GM12891 (cell line): ENCODE results near the gene FUT8.
"Not testable (repeated sequence)": the region's sequence is repeated elsewhere in the genome, so short reads cannot be mapped to it uniquely, and the experiment has no call there.

ENCODE experiments used
- DNase-seq: peaks from one replicate; pipeline ENCODE4 v3.0.0; 2011; ENCODE audit warnings: low spot score; ENCODE audit not compliant: insufficient read length
- FAIRE-seq: peaks from 2 replicates; lab custom pipeline; 2011; peaks lifted over from hg19 to GRCh38; lab: Jason Lieb, UNC
- PAX5 ChIP-seq: IDR thresholded peaks from 2 replicates; pipeline ENCODE4 v1.6.1; 2011; ENCODE audit warnings: low read length, moderate library complexity, mild to moderate bottlenecking; ENCODE audit not compliant: insufficient read depth, severe bottlenecking
- POLR2A ChIP-seq: IDR thresholded peaks from 2 replicates; pipeline ENCODE4 v1.6.1; 2011; ENCODE audit warnings: low read depth, low read length, control low read depth
- POLR2AphosphoS5 ChIP-seq: IDR thresholded peaks from 2 replicates; pipeline ENCODE4 v1.6.1; 2011; ENCODE audit warnings: low read depth, low read length, control low read depth
- POU2F2 ChIP-seq: IDR thresholded peaks from 2 replicates; pipeline ENCODE4 v1.6.1; 2011; ENCODE audit warnings: low read depth, mild to moderate bottlenecking, control low read depth, low read length, moderate library complexity
- SPI1 ChIP-seq: IDR thresholded peaks from 2 replicates; pipeline ENCODE4 v1.6.1; 2011; ENCODE audit warnings: low read depth, low read length, control low read depth
- TAF1 ChIP-seq: IDR thresholded peaks from 2 replicates; pipeline ENCODE4 v1.6.1; 2011; ENCODE audit warnings: low read depth, low read length, control low read depth

The FUT8 gene

DNA sequence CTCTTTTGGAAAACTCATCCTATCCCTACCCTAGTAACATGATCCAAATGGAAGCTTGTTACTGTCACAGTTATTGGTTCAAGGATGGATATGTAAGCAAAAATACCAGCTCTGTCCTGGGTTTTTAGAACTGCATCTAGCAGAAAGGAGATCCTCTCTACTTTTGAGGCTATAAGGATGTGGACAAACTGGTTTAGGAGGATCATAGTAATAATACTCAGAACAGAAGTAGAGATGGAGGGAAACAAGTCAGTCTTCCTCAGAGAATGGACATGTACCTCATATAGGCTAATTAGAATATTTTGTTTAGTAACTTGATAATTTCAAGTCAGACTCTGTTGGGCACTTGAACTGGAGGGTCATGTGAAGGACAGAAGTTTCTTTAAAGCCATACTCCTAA is 26.6 kb downstream of the FUT8 start:
- DNase-seq (no peak), FAIRE-seq (no peak)
- no peak for TF ChIP-seq TAF1
- TF ChIP-seq POLR2AphosphoS5, result no peak
- no peak for TF ChIP-seq SPI1
- no peak for TF ChIP-seq POLR2A
- TF ChIP-seq POU2F2, result no peak

DNA sequence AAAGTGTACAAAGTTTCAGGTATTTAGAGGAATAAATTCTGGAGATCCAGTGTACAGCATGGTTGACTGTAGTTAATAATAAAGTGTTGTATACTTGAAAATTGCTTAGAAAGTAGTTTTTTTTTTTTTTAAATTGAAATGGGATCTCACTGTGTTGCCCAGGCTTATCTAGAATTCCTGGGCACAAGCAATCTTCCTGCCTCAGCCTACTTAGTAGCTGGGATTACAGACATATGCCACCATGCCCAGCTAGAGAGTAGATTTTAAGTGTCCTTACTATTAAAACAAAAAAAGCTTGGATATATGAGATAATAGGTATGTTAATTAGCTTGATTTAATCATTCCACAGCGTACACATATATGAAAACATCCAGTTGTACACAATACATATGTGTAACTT is 27.7 kb downstream of the FUT8 start:
- TF ChIP-seq SPI1 (no peak), POLR2A (no peak), POU2F2 (no peak), PAX5 (no peak)
- DNase-seq (no peak), FAIRE-seq (no peak)

DNA sequence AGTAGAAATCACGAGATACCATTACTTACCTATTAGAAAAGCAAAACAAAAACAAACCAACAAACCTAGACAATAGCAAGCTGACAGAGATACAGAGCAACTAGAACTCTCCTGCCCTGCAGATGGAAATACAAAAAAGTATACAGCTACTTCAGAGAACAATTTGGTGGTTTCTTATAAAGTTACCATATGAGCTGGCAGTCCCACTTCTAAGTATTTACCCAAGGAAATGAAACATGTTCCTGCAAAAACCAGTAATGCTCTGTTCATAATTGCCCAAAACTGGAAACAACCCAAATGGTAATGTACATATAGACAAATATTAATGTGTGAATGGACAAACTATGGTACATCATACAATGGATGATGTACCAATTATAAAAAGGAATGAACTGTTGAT is 31.7 kb downstream of the FUT8 start:
- TF ChIP-seq PAX5 (no peak), SPI1 (peak; percentile 37; the same call in 1 of the 2 replicates), TAF1 (no peak), POLR2A (no peak)
- FAIRE-seq, result peak; percentile 26
- DNase-seq, result no peak

DNA sequence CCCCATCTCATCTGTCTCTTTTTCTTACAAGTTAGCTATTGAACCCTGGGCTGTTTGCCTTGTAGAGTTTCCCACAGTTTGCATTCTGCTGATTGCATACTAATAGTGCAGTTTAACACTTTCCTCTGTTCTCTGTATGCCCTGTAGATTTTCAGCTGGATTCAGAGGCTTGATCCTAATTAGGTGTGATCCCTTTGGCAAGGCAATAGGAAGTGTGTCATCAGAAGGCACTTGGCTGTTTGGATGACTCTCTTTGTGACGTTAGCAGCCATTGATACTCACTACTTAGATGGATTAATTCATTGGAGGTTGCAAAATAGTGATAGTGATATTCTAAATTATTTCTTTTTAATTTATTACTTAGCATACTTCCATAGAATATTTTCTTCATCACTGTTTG is 33.6 kb downstream of the FUT8 start:
- DNase-seq, result no peak

DNA sequence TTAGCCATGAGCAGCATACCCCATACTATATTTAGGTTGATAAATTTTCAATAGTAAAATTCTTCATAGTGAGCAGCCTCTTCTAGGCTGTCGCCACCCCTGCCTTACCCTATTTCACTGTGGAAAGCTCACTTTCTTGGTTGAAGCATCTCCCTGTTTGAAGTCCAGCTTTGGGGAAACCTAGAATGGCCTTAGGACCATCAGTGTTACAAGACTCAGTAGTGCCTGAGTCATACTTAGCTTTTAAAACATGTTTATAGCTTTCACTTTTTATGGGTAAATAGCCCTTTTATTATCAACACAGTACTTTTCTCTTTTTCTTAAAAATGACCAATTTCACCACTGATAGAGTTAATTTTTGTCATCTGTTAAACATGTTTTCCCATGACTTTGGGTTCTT is 37.1 kb downstream of the FUT8 start:
- FAIRE-seq (no peak), DNase-seq (no peak)
- TF ChIP-seq POLR2A (no peak), PAX5 (no peak)

More for the DNA sequence above, 33.6 kb downstream of the FUT8 start:
- FAIRE-seq, result no peak
- no peak for TF ChIP-seq SPI1
- TF ChIP-seq PAX5, result no peak
- no peak for TF ChIP-seq TAF1
- no peak for TF ChIP-seq POLR2A
- TF ChIP-seq POLR2AphosphoS5, result no peak
- TF ChIP-seq POU2F2, result no peak

DNA sequence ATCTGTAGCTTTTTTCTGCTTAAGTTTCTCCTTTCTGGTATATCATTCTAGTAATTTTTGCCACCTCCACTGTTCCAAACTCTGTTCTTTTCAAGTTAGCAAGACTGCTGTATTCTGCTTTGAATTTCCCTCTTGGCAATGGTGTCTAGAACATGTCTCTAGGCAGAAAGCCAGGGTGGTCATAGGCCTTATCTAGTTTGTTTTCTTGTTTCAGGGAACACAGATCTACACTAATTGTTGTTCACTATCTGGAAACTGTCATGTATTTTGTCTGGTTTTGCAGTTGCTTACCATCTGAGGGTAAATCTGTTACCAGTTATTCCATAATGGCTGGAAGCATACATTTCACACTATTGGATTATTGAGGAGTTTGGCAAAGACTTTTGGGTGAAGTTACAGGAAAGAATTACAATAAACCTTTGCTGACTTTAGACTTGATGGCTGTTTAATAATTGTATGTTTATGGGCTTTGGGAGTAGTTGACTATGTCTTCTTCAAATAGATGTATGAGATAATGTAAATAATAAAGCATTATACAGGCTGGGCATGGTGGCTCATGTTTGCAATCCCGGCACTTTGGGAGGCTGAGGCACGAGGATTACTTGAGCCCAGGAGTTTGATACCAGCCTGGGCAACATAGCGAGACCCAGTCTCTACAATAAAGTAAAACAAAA is 41.4 kb downstream of the FUT8 start:
- TF ChIP-seq PAX5 (no peak), SPI1 (no peak), POLR2A (no peak), POU2F2 (no peak), TAF1 (no peak), POLR2AphosphoS5 (no peak)
- no peak for FAIRE-seq
- no peak for DNase-seq

DNA sequence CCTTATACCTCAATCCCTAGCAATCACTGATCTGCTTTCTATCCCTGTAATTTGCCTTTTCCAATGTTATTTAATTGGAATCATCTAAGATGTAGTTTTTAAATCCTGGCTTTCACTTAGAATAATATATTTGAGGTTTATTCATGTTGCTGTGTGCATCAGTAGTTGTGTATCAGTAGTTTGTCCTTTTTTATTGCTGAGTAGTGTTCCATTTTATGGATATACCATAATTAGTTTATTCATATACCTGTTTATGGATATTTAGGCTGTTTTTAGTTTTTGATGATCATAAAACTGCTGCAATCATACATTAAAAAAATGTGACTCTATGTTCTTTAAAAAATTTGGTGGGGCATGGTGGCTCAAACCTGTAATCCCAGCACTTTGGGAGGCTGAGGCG is 43.7 kb downstream of the FUT8 start:
- FAIRE-seq (no peak), DNase-seq (no peak)
- TF ChIP-seq POLR2AphosphoS5, result no peak
- TF ChIP-seq POLR2A, result no peak
- no peak for TF ChIP-seq POU2F2
- TF ChIP-seq TAF1, result no peak
- no peak for TF ChIP-seq SPI1

DNA sequence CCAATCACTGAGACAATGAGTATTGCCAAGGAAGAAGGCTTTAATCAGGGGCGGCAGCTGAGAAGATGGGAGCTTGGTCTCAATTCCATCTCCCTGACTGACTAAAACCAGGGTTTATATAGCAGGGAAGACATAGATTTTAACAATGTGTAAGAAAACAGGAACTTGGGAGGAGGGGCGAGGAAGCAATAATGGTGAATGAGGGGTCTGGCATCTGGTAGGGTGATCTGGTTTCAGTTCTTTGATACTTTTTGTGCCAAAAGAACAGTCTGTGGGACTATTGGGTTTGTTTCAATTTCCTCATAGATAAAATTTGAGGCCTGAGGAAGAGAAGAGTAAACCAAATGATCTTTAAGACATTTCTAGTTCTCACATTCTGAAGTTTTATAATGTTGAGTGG is 49.2 kb downstream of the FUT8 start:
- DNase-seq (no peak), FAIRE-seq (no peak)
- TF ChIP-seq SPI1 (peak; percentile 60), TAF1 (no peak)

DNA sequence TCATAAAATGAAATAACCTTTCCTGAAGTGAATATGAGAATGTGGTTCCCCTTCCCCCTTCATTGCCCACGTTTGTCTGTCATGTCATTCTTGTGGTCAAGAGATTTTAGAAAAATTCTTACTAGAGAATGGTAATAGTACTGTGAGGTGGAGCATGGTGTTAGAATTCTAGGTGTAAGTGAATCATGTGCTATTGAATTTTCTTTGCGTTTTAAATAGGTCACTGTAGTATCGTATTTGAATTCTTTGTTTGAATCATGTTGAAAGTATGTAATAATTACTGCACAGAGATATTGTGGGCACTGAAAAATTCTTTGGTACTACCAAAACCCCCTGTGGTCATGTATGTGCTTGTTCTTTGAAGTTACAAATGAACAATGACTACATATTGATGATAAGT is 49.9 kb downstream of the FUT8 start:
- FAIRE-seq (peak; percentile 90), DNase-seq (peak; percentile 10)
- TF ChIP-seq SPI1, result no peak
- TF ChIP-seq PAX5, result no peak
- no peak for TF ChIP-seq POU2F2
- TF ChIP-seq TAF1, result no peak
- TF ChIP-seq POLR2A, result no peak

DNA sequence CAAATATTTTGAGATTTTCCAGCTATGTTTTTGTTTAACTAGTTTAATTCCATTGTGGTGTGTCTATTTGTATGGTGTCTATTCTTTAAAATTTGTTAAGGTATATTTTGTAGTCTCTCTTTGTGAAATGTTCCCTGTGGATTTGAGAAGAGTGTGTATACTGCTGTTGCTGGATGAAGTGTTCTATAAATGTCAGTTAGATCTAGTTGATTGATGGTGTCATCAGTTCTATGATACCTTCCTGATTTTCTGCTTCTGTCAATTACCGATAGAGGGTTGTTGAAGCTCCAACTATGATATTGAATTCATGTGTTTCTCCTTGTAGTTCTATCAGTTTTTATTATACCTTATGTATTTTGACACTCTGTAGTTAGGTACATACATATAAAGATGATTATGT is 53.1 kb downstream of the FUT8 start:
- DNase-seq (no peak), FAIRE-seq (no peak)
- TF ChIP-seq POLR2A, result no peak
- TF ChIP-seq PAX5, result no peak
- no peak for TF ChIP-seq SPI1
- no peak for TF ChIP-seq POLR2AphosphoS5
- TF ChIP-seq POU2F2, result no peak
- no peak for TF ChIP-seq TAF1

DNA sequence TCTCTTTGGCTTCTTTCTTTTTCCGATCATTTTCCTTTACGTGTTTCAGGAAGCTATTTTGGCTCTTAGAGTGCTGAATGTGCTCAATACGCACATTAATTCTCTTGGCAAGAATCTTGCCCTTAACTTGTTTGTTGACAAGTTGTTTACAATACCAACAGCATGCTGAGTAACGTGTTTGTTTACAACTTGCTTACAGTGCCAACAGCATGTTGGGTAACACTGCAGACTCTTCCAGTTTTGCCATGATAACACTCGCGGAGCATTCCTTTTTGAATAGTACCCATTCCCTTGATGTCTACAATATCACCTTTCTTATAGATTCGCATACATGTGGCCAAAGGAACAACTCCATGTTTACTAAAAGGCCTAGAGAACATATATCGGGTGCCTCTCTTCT is 55.4 kb downstream of the FUT8 start:
- not testable (repeated sequence) for DNase-seq, FAIRE-seq

DNA sequence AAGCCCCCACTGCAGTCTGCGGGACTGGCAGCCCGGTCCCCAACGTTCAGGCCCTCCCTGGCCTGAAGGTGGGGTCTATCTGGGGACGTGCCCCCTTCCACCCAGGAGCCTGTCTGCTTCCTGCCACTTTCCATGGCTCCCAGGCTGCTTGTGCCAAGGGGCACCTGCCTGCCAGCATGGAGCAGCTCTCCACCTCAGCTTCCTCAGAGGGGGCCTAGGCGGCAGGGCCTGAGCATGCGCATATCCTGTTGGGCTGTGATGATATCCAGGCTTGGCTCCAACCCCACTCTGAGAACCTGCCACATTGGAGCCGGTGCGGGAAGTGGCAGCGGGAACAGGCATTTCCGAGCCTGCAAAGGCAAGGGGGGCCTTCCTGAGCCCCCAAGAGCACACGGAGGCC is 57.4 kb downstream of the FUT8 start:
- no peak for DNase-seq
- TF ChIP-seq POLR2A (no peak), TAF1 (no peak), POU2F2 (no peak), POLR2AphosphoS5 (no peak), SPI1 (no peak)
- no peak for FAIRE-seq
